Neural crest cell (in vitro differentiated cells): ENCODE data around the gene PDGFD. TPM values are rescaled to one million over a fixed set of nuclear protein-coding genes. Genes with fewer than 3 reads are reported as not detected.

Experiments used
- DNase-seq: peaks from one replicate; pipeline ENCODE4 v3.0.0; 2021; ENCODE audit warnings: low read depth, mixed read lengths, low spot score
- H3K27ac Mint-ChIP-seq: one replicate; pipeline ENCODE4 v1.8.0; 2021; ENCODE audit warnings: mild to moderate bottlenecking, mixed read lengths; ENCODE audit not compliant: unreplicated experiment
- H3K27me3 Mint-ChIP-seq: 2 replicates; pipeline ENCODE4 v1.8.0; 2021; ENCODE audit warnings: low read depth, mild to moderate bottlenecking, mixed read lengths
- H3K36me3 Mint-ChIP-seq: 2 replicates; pipeline ENCODE4 v1.8.0; 2021; ENCODE audit warnings: low read depth, mild to moderate bottlenecking, mixed read lengths
- H3K4me1 Mint-ChIP-seq: 2 replicates; pipeline ENCODE4 v1.8.0; 2021; ENCODE audit warnings: mixed read lengths
- H3K4me3 Mint-ChIP-seq: one replicate; pipeline ENCODE4 v1.8.0; 2021; ENCODE audit warnings: mild to moderate bottlenecking, mixed read lengths
- H3K9me3 Mint-ChIP-seq: 2 replicates; pipeline ENCODE4 v1.8.0; 2021; ENCODE audit warnings: mixed read lengths
- CTCF ChIP-seq: fragments of 200-600 bp; sonication (generic); conservative IDR thresholded peaks from 2 replicates; pipeline ENCODE4 v1.5.0; 2021; ENCODE audit warnings: antibody characterized with exemption, mild to moderate bottlenecking
- total RNA-seq: library from RNA; stranded (reverse); gene quantifications from 2 replicates; pipeline ENCODE4 v1.2.1, GENCODE V29; 2021

PDGFD gene
- total RNA-seq, 1 donor from 2014 or later, result 3.4 TPM

- Mint-ChIP-seq H3K27me3 (no peaks in the 10 kb centered on the region), H3K4me3 (no peak overlapping the region), H3K36me3 (no peaks in the 10 kb centered on the region), H3K4me1 (no peaks in the 10 kb centered on the region), H3K27ac (no peak overlapping the region), H3K9me3 (peaks cover 3% of the 10 kb centered on the region)
- no peak for DNase-seq
- TF ChIP-seq CTCF, result no peak
These were observed 285.3 kb downstream of the PDGFD start for GRCh38 chr11:103878646-103879045.

- no peaks in the 10 kb centered on the region for H3K4me1 Mint-ChIP-seq
- no peak for TF ChIP-seq CTCF
- H3K27ac Mint-ChIP-seq, result no peak overlapping the region
- H3K36me3 Mint-ChIP-seq, result no peaks in the 10 kb centered on the region
- peaks cover 3% of the 10 kb centered on the region for H3K9me3 Mint-ChIP-seq
- no peaks in the 10 kb centered on the region for H3K27me3 Mint-ChIP-seq
- no peak for DNase-seq
- no peak overlapping the region for H3K4me3 Mint-ChIP-seq
These were observed 286.7 kb downstream of the PDGFD start for GRCh38 chr11:103877221-103877620.

- Mint-ChIP-seq H3K36me3 (no peaks in the 10 kb centered on the region), H3K4me1 (no peaks in the 10 kb centered on the region), H3K4me3 (no peak overlapping the region), H3K27me3 (no peaks in the 10 kb centered on the region), H3K9me3 (peaks cover 3% of the 10 kb centered on the region), H3K27ac (no peak overlapping the region)
- no peak for TF ChIP-seq CTCF
- DNase-seq, result no peak
These were observed 288.0 kb downstream of the PDGFD start for GRCh38 chr11:103875855-103876510.

- H3K4me3 Mint-ChIP-seq, result no peak overlapping the region
- no peak overlapping the region for H3K27ac Mint-ChIP-seq
- no peaks in the 10 kb centered on the region for H3K36me3 Mint-ChIP-seq
- no peaks in the 10 kb centered on the region for H3K4me1 Mint-ChIP-seq
- TF ChIP-seq CTCF, result no peak
- no peaks in the 10 kb centered on the region for H3K27me3 Mint-ChIP-seq
- H3K9me3 Mint-ChIP-seq, result no peaks in the 10 kb centered on the region
- DNase-seq, result no peak
These were observed 291.2 kb downstream of the PDGFD start for GRCh38 chr11:103872748-103873147.

GRCh38 chr11:103871923-103872551, 291.9 kb downstream of the PDGFD start:
- no peak for DNase-seq
- no peak for TF ChIP-seq CTCF
- no peaks in the 10 kb centered on the region for H3K36me3 Mint-ChIP-seq
- H3K4me1 Mint-ChIP-seq, result no peaks in the 10 kb centered on the region
- no peaks in the 10 kb centered on the region for H3K9me3 Mint-ChIP-seq
- H3K4me3 Mint-ChIP-seq, result no peak overlapping the region
- no peaks in the 10 kb centered on the region for H3K27me3 Mint-ChIP-seq
- no peak overlapping the region for H3K27ac Mint-ChIP-seq
